ENCODE results near the gene CD44. TPM values are rescaled to one million over a fixed set of nuclear protein-coding genes. Genes with fewer than 3 reads are reported as not detected.

Gene CD44
- total RNA-seq, 4 donors from 2014 or later, result 19.5 to 32.5 (median 29.2) TPM

DNA sequence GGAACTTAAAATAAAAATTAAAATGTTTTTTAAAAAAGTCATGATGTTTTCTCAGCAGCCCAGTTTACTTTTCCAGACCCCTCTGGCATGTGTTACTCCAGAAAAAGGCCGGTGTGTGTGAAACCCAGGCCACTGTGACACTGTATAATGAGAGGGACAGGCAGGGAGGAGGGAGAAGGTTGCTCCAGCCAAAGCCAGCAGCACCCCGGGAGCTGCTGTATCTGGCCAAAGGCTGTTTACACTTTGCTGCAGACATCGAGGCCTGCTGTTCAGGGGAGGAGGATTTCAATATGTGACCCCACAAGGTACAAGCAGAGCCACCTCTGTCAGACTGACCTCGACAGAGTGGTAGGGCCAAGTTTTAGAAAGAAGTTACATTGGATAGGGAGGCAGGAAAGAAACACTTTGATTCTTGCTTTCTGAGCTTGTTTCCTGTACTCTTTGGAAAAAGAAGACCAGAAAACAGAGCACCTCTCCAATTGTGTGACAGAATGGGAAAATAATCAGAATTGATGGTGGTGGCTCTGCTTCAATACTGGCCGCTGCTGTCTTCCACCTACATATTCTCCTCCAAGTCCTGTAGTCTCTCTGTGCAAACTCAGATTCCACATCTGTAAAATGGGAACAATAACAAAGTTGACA, 41.0 kb upstream of the CD44 start:
- H3K4me1 ChIP-seq, result peaks cover 16 to 17% of the 10 kb centered on the region in 2 donors
- H3K27ac ChIP-seq, result peak overlapping the region in 1 of 4 donors; percentile 5
- intact Hi-C loops (cut with DNase I; ENCODE audit: low total_unique reads) (no loop called here), in situ Hi-C loops (cut with MboI; ENCODE audit: low sequenced_read_pairs in 4 of 4) (no loop called here)
- no peaks in the 10 kb centered on the region for H3K27me3 ChIP-seq
- no peak for DNase-seq
- no peaks in the 10 kb centered on the region for H3K36me3 ChIP-seq
- no peak for ATAC-seq
- no peak for TF ChIP-seq CTCF (IDR thresholded peaks at IDR 0.05 in 4 of 5, conservative IDR thresholded peaks at IDR 0.05 in 1 of 5)
- TF ChIP-seq POLR2A (IDR thresholded peaks at IDR 0.05), result no peak
- H3K9me3 ChIP-seq, result no peaks in the 10 kb centered on the region
- no peak overlapping the region for H3K4me3 ChIP-seq

- in situ Hi-C loops (cut with MboI; ENCODE audit: low sequenced_read_pairs in 4 of 4), result no loop called here
- TF ChIP-seq POLR2A (IDR thresholded peaks at IDR 0.05), result no peak
- peaks cover 16 to 17% of the 10 kb centered on the region in 2 donors for H3K4me1 ChIP-seq
- peak overlapping the region; percentile 14 to 39 (median 37) for H3K27ac ChIP-seq
- DNase-seq (no peak), ATAC-seq (no peak)
- no peak overlapping the region for H3K4me3 ChIP-seq
- H3K36me3 ChIP-seq, result no peaks in the 10 kb centered on the region
- no peaks in the 10 kb centered on the region for H3K27me3 ChIP-seq
- no peaks in the 10 kb centered on the region for H3K9me3 ChIP-seq
- intact Hi-C loops (cut with DNase I; ENCODE audit: low total_unique reads), result no loop called here
These were observed 40.1 kb upstream of the CD44 start for GRCh38 chr11:35098855-35099254.

GRCh38 chr11:35099278-35100012, 39.5 kb upstream of the CD44 start:
- H3K9me3 ChIP-seq, result no peaks in the 10 kb centered on the region
- peak; percentile 53 to 62 for ATAC-seq
- H3K4me1 ChIP-seq, result peaks cover 16 to 17% of the 10 kb centered on the region in 2 donors
- H3K27ac ChIP-seq, result peak overlapping the region; percentile 14 to 39 (median 37)
- in situ Hi-C loops (cut with MboI; ENCODE audit: low sequenced_read_pairs in 4 of 4) (no loop called here), intact Hi-C loops (cut with DNase I; ENCODE audit: low total_unique reads) (no loop called here)
- no peak for DNase-seq
- TF ChIP-seq CTCF (IDR thresholded peaks at IDR 0.05 in 4 of 5, conservative IDR thresholded peaks at IDR 0.05 in 1 of 5), result no peak
- no peak for TF ChIP-seq POLR2A (IDR thresholded peaks at IDR 0.05)
- no peaks in the 10 kb centered on the region for H3K27me3 ChIP-seq
- no peak overlapping the region for H3K4me3 ChIP-seq
- H3K36me3 ChIP-seq, result no peaks in the 10 kb centered on the region

DNA sequence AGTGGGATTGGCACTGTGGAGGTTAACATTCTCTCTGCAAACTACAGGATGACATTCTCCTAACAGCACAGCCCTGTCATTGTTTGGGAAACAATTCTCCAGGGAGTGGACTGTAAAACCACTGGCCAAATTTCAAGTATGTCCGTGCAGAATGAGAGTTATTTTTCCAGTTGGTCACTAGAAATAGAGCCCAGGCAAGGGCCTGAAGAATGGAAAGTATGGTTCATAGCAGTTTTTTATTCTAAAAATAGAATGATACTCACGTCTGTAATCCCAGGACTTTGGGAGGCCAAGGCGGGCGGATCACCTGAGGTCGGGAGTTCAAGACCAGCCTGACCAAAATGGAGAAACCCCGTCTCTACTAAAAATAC, 39.0 kb upstream of the CD44 start:
- intact Hi-C loops (cut with DNase I; ENCODE audit: low total_unique reads) (no loop called here), in situ Hi-C loops (cut with MboI; ENCODE audit: low sequenced_read_pairs in 4 of 4) (no loop called here)
- no peak overlapping the region for H3K4me3 ChIP-seq
- H3K36me3 ChIP-seq, result no peaks in the 10 kb centered on the region
- H3K9me3 ChIP-seq, result no peaks in the 10 kb centered on the region
- TF ChIP-seq POLR2A (IDR thresholded peaks at IDR 0.05), result no peak
- no peak for TF ChIP-seq CTCF (IDR thresholded peaks at IDR 0.05 in 4 of 5, conservative IDR thresholded peaks at IDR 0.05 in 1 of 5)
- no peaks in the 10 kb centered on the region for H3K27me3 ChIP-seq
- H3K27ac ChIP-seq, result peak overlapping the region; percentile 14 to 43 (median 37)
- ATAC-seq, result peak; percentile 42 to 56
- peaks cover 16 to 17% of the 10 kb centered on the region in 2 donors for H3K4me1 ChIP-seq
- DNase-seq, result no peak

GRCh38 chr11:35101223-35101622, 37.7 kb upstream of the CD44 start:
- ATAC-seq (no peak), DNase-seq (no peak)
- Histone ChIP-seq H3K36me3 (no peaks in the 10 kb centered on the region), H3K4me3 (no peak overlapping the region), H3K9me3 (no peaks in the 10 kb centered on the region), H3K4me1 (peaks cover 16 to 17% of the 10 kb centered on the region in 2 donors), H3K27me3 (no peaks in the 10 kb centered on the region), H3K27ac (no peak overlapping the region)
- in situ Hi-C loops (cut with MboI; ENCODE audit: low sequenced_read_pairs in 4 of 4) (no loop called here), intact Hi-C loops (cut with DNase I; ENCODE audit: low total_unique reads) (no loop called here)
- TF ChIP-seq CTCF (IDR thresholded peaks at IDR 0.05 in 4 of 5, conservative IDR thresholded peaks at IDR 0.05 in 1 of 5), result no peak
- TF ChIP-seq POLR2A (IDR thresholded peaks at IDR 0.05), result no peak

Measured in gastrocnemius medialis (tissue), 4 donors.